HG02973 (cell line): Measurements from ENCODE around the gene PNMA1.

ENCODE experiments used
- ATAC-seq: cut with Tn5 transposase; IDR thresholded peaks from one replicate; pipeline ENCODE4 v1.9.1; 2021; ENCODE audit warnings: moderate library complexity; ENCODE audit not compliant: unreplicated experiment

PNMA1 gene

DNA sequence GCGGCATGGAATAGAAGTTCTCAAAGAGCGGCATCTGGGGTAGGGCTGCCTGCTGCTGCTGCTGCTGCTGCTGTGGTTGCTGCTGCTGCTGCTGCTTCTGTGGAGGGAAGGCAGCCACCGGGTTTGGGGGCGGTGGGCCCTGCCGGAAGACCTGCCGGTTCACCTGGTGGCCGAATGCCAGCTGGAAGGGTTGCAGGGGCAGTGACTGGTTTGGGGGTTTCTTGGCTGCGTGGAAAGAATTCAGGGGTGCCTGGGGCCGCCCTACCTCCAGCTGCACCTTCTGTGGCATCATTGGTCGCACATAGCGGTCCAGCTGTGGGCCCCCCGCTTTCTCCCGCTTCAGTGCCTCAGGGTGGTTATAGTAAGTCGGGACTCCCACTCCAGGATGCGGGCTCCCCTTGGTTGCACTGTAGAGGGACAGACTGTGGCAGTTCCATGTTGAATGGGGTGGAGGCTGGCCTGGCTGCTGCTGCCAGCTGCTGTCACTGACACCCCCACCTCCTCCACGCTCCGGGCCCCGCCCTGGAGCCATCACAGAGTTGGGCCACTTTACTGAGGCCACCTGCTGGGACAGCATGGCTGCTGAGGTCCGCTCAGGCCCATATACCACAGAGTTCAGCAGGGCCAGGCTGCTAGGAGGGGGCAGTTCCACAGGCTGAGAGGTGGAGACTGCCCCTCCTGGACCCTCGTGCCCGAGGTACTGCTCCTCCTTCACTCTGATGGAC, 25.2 kb upstream of the PNMA1 start:
- ATAC-seq = no peak

DNA sequence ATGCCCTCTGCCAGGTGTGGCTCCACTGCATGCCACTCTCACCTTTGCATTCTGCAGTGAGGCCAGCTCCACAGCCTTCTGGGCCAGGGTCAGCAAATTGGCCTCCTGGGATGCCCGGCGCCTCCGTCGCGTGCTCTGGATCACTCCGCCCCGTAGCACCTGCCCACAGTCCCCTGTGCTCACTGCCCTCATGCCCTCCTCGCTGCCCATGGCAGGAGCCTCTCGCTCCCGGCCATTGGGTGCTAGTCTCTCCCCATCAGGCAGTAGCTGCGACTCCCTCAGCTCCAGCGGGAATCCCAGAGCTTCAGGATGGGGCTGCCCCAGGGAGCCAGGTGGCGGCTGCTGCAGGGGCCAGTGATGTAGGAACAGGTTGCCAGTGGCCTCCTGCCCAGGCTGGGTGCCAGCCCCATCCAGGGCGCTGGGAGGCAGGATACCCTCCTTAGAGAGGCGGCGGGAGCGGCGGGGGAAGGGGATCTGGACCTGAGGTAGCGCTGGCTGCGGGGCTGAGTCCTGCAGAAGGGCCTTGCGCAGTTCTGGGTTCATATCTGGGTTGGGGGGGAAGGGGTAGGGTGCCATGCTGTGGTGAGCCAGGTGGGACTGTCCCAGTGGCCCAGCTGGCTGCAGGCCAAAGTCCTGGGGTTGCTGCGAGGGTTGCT, 24.5 kb upstream of the PNMA1 start:
- no peak for ATAC-seq

DNA sequence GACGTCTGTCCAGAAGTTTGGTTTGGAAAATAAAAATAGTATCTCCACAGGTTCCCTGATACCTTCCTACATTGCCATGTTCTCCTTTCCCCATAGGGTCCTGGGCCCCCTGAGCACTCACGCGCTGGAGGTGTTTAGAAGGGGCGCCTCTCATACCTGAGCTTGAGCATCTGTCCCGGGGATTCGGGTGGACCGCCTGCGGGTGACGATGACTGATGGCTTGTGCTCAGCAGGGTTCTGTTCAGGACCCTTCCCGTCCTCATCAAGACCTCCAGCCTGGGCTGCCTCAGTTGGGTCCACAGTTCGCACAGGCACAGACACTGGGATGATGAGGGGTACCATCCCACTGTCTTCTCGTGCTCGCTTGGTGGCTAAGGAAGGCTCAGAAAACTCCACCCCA, 22.7 kb upstream of the PNMA1 start:
- ATAC-seq = no peak

DNA sequence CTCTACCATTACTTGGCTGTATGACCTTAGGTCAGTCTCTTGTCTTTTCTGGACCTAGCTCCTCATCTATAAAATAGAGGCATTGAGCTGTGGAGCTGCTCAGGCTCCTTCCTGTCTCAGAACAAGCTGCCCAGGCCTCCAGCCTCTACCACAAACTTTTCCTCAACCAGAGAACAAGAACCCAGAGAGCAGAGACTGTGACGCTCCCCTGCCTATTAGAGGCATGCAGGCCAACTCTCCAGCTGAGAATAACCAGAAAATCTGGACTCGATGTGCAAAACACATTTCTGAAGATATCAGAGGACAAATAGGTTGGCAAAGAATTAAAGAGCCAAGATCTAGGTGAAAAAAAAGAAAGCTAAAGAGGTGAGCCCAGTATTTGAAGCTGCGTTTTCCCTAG, 17.8 kb upstream of the PNMA1 start:
- ATAC-seq = no peak

DNA sequence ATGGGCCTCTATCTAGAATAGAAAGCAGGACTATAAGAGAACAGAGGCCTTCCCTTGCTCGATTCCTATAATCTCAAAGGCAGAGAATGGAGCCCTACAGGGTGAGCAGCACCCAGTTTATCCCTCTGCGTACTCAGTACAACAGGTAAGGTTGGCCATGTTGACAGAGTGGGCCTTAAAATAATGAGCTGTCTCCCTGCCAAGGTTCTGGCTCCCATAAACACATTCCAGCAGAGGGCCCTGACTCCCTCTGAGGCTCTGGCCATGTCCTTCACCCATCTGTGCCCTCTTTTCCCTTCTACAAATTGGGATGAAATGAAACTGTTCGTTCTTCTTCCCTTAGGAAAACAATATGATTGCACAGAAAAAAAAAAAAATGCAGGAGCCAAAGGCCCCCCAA, 16.9 kb upstream of the PNMA1 start:
- ATAC-seq = no peak

DNA sequence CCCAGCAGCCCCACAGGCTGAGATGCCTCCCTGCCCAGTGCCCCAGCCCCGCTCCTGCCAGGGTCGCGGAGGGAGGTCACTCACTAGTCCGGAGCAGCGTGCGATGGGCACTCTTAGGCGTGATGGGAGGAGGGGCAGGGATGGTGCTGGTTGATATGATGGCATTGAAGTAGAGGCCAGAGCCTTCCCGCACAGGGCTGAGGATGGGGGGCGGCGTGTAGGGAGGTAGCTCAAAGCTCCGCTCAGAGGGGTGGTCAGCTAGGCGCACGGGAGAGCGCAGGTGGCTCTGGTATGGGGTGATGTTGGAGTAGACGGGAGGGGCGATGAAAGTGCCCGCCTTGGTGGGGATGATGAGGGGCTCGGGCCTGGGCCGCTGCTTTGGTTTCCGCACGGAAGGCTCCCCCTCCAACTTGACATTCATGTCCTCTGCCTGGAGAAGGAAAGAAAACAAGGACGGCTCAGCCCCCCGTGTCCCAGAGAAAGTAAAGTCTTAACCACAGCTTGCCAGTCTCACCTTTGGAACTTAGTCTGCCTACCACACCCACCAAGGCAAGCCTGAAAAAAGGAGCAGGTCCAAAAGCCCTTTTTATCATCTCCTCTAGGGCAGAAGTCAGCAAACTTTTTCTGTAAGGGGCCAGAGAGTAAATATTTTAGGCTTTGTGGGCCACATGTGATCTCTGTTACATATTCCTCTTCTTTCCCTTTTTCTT, 15.5 kb upstream of the PNMA1 start:
- ATAC-seq = no peak

DNA sequence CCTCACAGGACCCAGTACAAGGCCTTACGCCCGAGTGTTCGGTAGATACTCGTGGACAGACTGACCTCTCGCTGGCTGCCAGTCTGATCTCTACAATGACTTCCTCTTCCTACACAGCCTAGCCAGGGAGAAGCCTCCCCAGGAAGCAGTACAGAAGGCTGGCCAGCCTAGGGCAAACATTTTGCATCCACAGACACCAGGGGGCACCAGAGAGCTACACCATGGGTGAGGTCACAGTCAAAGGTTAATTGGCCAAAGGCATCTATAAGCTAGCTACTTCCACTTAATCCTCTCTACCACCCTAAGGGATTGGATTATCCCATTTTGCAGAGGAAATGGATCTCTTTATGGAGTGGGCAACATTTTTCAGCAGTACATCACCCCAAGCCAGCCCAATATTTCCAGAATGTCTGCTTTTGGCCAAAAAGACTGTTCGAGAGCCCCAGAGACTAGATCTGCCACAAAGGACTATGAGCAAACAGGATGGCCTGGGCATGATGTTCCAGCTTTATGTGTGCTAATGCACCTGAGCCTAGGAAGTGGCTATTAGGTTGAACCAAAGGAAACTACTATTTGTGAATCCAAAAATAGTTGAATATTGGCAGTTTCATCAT, 14.6 kb upstream of the PNMA1 start:
- no peak for ATAC-seq

DNA sequence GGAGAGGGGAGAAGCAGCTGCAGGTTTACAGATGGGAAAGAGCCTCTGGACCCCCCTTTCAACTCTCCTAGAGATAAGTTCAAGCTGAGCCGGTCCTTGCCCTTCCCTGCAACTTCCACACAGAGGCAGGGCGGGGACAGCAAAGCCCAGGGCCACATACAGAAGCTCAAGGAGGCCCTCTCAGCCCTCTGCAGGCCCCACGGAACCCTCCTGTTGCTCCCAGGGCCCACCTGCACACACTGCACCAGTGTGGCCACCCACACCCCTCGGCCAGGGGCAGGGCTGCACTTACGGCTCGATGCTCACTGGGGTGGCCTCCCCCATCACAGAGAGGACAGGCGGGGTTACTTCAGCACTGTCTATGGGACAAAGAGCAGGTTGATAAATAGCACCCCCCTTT, 13.0 kb upstream of the PNMA1 start:
- no peak for ATAC-seq

DNA sequence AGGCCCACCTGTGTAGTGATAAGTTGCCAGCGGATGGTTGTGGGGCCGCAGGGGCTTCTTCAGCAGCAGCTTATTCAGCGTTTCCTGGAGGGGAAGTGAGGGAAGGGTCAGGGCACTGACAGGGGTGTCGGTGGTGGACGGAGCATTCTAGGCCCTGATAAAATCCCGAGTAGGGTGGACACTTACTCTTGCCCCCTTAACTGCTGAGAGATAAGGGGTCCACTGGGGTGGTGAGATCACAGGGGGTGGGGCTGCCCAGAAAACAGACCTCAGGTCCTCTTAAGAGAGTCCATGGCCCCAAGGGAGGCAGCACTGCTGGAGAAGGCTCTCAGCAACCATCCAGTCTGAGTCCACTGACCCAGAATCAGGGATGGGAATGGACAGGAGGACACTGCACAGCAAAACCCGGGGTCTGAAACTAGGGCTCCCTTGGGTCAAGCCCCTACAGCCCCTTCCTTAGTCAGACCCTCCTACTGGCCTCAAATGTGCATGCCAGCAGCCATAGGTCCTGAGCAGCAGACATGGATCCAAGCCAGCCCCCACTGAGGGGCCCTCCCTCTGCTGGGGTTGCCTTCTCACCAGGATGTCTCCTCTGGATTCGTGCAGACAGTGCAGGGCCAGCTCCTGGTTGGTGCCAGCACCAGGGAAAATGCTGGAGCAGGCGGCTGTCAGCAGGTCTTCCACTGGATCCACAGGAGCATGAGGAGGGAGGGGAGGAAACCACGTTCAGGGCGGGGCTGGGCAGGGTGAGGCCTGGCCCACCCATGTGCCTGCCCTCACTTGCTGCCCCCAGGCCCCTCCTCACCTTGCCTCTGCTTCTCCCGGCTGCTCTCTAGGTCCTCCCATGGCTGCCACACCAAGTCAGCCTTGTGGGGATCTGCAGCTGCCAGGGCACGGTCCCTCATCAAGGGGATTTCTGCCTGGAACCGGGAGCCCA, 12.1 kb upstream of the PNMA1 start:
- no peak for ATAC-seq

DNA sequence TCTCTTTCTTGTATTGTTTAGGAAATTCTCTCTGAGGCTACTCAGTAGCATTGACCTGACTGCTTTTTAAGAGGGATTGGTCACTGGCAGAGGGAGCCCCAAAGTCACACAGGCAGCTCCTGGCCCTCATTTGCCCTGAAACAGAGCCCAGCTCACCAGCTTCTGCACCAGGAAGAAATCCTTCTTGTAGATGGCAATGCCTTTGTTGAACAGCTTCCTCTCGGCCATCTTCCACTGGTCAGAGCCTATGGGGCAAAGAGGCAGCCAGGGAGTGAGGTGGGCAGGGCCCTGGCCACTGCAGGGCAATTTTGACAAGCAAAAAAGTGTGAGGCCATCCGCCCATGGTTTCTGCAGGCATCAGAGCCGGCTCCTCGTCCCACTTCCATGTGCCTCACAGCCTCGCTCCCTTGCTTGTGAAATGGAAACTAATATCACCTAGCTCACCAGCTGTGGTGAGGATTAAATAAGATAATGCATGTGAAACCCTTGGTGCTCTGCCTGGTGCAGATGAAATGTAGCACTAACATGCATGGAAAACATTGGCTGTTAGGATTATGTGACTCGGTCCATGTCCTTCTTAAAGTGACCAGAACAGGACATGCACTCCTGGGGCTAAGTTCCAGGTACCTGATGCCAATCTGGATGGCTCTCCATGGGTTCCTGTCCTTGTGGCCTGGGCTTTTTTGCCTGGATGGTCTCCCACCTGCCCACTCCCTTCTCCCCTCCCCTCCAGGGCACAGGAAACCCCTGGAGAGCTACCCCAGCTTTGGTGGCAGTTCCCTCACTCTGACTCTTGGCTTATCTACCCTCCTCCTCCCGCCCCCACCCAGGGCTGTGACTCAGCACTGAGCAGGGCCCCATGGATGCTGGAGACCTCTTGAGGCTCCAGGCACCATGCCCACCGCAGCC, 11.2 kb upstream of the PNMA1 start:
- no peak for ATAC-seq

DNA sequence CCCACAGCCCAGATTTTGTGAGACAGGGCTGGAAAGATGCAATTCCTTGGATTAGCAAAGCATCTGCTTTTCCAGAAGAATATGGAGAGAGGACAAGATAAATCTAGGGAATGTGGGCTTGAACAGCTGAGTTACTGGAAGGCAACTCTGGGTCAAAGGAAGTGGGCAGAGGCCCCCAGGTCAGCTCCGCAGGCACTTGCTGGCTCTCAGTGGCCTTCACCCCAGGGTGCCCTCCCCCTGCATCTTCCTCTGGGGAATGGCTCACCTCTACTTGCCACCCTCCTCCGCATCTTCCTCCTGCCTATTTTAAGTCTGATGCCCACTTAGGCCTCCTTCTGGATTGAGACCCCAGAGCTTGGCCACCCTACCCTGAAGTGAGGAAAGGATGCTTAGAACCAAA, 10.5 kb upstream of the PNMA1 start:
- ATAC-seq = no peak

DNA sequence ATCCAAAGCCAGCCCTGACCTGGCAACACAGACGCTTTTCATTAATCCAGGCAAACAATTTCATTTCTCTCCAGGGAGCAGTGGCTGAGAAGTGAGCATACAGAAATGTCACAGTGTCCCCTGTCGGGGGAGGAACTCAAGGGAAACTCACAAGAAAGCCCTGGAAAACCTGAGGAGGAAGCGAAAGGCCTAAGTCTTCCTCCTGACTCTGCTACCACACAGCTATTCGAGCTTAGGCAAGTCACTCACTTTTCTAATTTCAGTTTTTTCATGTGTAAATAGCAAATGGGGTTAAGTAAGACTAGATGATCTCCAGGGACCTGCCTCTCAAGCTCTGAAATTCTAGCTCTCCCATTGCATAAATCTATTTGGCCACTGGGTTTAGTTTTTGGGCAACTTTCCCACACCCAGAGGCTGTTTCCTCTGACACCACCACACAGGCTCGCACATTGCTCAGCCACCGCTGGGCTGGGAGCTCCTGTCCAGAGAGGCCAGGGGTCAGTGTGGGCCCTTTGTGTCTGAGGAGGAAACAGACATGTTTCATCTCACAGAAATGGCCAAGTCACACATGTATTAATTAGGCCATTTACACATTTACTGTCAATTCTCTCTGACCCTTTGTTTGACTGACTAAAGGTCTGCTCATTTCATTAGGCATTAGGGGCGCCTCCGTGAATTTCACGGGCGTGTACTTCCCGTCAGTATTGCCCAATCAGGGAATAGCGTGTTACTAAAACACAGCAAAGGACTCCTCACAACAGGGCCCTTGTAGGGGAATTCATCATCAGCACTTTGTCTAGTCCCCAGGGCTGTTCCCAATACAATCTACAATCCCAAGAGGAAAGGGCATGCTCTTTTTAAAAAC, 9.8 kb upstream of the PNMA1 start:
- no peak for ATAC-seq

DNA sequence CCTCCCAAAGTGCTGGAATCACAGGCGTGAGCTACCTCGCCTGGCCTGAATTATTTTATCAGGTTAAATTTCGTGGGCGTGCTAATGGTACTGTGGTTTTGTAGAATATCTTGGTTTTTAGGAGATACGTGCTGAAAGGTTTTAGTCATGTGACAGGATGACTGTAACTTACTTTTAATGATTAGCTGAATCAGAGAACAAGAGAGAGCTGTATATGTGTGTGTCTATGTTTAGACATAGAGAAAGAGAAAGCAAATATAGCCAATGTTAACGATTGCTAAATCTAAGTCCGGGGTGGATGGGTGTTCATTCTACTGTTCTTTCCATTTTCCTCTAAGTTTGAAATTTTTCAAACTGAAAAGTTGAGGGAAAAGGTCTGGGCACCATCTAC, 9.2 kb upstream of the PNMA1 start:
- ATAC-seq = no peak

DNA sequence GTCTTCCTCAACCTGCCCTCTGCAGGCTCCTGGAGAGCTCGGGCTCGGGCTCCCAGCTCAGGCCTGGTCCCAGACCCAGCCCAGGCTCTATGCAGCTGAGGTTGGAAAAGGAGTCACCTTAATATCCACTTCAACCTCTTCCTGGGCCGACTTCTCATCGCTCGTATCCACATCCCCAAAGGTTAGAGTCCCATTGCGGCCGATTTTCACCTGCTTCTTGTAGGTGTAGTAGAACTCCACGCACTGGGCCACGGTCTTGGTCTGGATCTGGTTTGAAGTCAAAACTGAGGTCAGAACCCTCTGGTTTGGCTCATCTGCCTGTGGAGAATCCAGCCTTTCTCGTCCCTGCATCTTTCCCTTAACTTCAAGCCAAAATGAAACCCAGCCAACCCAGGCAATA, 8.4 kb upstream of the PNMA1 start:
- ATAC-seq = no peak

DNA sequence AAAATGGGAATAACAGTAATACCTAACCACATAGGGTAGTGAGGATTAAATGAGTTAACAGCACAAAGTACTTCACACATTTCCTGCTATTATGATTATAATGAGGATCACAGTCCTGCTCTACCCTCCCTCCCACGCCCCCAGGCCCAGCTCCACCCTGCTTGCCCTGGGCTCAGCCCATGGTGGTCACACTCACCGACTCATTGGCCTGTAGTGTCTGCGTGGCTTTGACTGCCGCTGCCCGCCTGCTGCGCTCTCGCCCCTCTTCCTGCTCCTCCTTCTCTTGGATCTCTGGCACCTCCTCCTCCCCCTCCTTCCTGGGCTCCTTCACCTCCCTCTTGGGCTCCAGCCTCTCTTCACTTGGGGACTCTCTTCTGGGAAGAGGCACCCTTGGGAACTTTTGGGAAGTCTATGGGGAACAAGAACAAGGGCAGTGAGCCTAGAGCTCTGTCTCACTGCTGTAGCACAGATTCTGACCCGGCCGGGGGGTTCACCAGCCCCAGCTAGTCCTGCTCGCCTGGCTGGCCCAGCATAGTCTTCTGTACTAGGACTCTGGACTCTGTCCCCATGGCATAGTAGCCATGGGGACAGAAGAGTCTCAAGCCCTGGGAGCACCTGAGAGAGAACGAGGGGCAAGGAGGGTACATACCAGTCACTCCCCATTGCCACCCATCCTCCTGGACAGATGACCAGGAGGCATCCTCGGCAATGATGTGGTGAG, 7.1 kb upstream of the PNMA1 start:
- ATAC-seq = no peak

DNA sequence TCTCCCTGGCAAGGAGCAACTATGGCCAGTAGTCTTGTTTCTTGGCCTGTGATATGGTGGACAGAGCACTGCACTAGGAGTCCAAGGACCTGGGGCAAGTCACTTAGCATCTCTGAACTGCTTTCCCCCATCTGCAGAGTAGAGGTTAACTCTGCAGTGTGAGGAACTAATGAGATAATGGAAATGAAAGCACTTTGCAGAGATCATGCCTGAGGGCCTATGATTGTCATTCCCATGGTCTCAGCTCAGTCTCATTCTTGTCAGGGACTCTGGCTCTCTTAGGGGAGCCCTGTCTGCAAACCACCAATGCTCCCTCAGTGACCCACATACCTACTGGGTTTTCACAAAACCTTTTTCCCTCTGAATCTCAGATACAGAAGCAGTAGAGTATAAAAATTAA, 6.5 kb upstream of the PNMA1 start:
- no peak for ATAC-seq

DNA sequence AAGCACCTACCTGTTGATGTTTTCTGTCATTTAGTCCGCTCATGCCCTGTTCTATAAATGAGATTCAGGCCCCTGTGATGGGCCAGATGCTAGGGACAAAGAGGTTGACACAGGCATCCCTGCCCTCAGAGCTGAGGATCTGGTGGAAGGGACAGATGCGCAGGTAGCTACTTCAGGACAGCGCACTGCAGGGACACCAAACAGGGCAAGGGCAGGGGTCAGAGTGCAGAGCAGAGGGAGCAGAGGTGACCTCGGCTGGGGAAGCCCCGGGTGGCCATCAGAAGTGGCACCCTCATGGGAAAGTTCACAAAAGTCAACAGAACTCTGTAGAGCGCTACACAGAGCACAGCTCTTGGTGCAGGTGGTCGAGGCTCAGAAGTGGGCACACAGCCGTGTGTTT, 5.6 kb upstream of the PNMA1 start:
- no peak for ATAC-seq

DNA sequence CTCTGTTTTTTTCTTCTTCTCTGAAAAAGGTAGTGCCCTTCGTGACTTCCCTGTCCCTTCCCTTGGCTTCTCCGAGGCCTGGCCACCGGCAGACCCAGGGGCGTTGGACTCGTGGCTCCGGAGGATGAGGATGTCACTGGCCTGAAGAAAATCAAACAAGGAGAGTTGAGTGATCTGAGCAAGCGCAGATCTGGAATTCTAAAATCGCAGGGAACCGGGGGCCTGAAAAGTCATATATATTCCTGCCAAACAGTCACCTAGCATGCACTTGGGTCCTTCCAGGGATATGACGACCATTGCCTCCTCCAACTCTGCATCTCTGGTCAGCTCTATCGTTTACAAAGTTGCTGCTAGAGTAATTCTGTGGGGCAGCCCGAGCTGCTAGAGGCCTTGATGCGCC, 5.2 kb upstream of the PNMA1 start:
- ATAC-seq = no peak
